ENCODE results near the gene SRC. TPM values are rescaled to one million over a fixed set of nuclear protein-coding genes. Genes with fewer than 3 reads are reported as not detected.

The SRC gene
- total RNA-seq, 5 donors from 2014 or later (not counting 1 experiment from before 2014, with no cell fraction given), result 1.4 to 4.5 (median 2.0) TPM

DNA sequence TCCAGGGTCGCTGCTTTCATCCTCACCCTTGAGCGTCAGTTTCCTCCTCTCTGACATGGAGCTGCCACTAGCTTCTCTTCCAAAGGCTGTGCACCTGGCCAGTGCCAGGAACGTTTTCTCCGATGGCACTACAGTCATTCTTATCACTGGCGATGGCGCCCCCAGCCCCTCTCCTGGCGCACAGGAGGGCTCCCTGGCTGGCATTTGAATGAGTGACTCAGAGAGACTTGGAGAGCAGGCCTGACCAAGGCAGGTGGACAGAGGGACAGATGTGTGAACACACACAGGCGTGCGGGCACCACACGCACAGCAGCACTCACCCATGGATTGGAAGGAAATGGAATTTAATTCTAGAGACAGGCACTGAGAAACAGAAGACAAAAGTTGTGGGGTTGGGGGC is 77.6 kb downstream of the SRC start:
- Mint-ChIP-seq H3K4me3 (no peak overlapping the region), H3K9me3 (no peaks in the 10 kb centered on the region), H3K4me1 (no peaks in the 10 kb centered on the region), H3K27me3 (peaks cover 32 to 39% of the 10 kb centered on the region in 2 donors), H3K27ac (no peak overlapping the region), H3K36me3 (no peaks in the 10 kb centered on the region)
- Histone ChIP-seq H3K27ac (ENCODE audit: low read length) (no peak overlapping the region), H3K36me3 (ENCODE audit: control insufficient read depth in 2 of 2, extremely low read depth in 1 of 2, insufficient read depth in 1 of 2, low read length in 1 of 2) (no peaks in the 10 kb centered on the region), H3K4me3 (ENCODE audit: control insufficient read depth in 1 of 2, extremely low read depth in 1 of 2, low read length in 1 of 2) (no peak overlapping the region), H3K4me1 (ENCODE audit: control insufficient read depth in 1 of 2, extremely low read depth in 1 of 2, insufficient read depth in 2 of 2, low read length in 2 of 2) (no peaks in the 10 kb centered on the region), H3K27me3 (replicated peaks in 1 of 2; ENCODE audit: control insufficient read depth in 2 of 2, extremely low read depth in 1 of 2, insufficient read depth in 2 of 2, low read length in 1 of 2) (peaks cover 0 to 59% of the 10 kb centered on the region in 2 experiments), H3K9me3 (no peaks in the 10 kb centered on the region)
- DNase-seq, result no peak
- no peak for ATAC-seq (replicated peaks in 1 of 4)
- ChIA-PET CTCF (no interaction called here), POLR2A (no interaction called here)
- 91% methylated on average over 6 of the region's 10 CpGs for WGBS (ENCODE audit: insufficient coverage)

DNA sequence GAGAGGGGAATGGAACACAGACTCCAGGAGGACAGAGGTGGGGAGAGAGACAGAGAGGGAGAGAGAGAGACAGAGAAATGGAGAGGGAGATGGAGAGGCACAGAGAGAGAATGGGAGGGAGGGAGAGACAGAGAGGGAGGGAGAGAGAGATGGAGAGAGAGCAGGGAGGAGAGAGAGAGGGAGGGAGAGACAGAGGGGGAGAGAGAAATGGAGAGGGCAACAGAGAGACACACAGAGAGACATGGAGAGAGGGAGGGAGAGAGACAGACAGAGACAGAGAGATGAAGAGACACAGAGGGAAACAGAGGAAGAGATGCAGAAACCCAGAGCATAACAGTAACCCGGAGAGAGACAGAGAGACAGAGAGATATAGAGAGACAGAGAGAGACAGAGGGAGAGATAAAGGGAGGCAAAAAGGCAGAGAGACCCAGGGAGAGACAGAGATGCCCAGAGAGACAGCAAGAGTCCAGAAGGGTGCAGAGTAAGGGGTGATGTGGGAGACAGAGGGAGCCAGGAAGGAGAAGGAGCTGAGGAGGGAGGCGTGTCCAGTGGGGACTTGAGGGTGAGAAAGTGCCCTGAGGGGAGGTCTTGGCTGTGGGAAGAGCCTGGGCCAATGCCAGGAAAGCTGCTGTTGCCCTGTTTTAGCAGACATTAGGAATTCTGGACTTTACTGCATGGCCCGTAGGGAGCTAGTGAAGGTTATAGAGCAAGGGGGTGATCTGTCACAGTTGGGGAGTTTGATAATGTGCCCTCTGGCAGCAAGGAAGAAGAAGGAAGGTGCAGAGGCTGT is 78.3 kb downstream of the SRC start:
- H3K27me3 Mint-ChIP-seq, result peaks cover 32 to 39% of the 10 kb centered on the region in 2 donors
- Histone ChIP-seq H3K9me3 (no peaks in the 10 kb centered on the region), H3K27ac (ENCODE audit: low read length) (no peak overlapping the region), H3K36me3 (ENCODE audit: control insufficient read depth in 2 of 2, extremely low read depth in 1 of 2, insufficient read depth in 1 of 2, low read length in 1 of 2) (no peaks in the 10 kb centered on the region), H3K4me1 (ENCODE audit: control insufficient read depth in 1 of 2, extremely low read depth in 1 of 2, insufficient read depth in 2 of 2, low read length in 2 of 2) (no peaks in the 10 kb centered on the region), H3K4me3 (ENCODE audit: control insufficient read depth in 1 of 2, extremely low read depth in 1 of 2, low read length in 1 of 2) (no peak overlapping the region), H3K27me3 (replicated peaks in 1 of 2; ENCODE audit: control insufficient read depth in 2 of 2, extremely low read depth in 1 of 2, insufficient read depth in 2 of 2, low read length in 1 of 2) (peaks cover 0 to 62% of the 10 kb centered on the region in 2 experiments)
- ChIA-PET CTCF (no interaction called here), POLR2A (no interaction called here)
- no peaks in the 10 kb centered on the region for H3K9me3 Mint-ChIP-seq
- DNase-seq (no peak), ATAC-seq (replicated peaks in 1 of 4) (no peak)
- no peaks in the 10 kb centered on the region for H3K36me3 Mint-ChIP-seq
- no peak overlapping the region for H3K27ac Mint-ChIP-seq
- no peak overlapping the region for H3K4me3 Mint-ChIP-seq
- no peaks in the 10 kb centered on the region for H3K4me1 Mint-ChIP-seq
- WGBS (ENCODE audit: insufficient coverage), result 80% methylated on average over 3 of the region's 3 CpGs

DNA sequence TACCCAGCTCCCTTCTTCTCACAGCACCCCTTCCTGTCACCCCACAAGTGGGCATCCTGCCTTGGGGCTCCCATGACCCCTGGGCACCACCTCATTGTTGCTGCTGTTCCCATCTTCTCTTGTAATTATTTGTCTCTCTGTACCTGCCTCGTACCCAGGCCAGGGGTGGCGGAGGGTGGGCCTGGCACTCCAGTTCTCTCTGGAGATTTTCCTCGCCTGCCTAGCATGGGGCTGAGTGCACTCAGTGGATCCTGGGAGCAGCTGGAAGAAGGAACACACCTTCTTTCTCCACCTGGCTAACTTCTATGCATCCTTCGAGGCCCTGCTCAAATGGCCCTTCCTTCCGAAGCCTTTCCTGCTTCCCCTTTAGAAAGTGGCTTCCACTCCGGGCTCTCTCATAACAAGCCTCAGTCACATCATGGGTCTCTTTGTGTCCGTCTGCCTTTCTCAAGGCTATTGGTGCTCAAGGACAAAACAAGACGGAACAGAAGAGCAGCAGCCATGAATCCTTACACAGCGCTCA is 79.2 kb downstream of the SRC start:
- no peaks in the 10 kb centered on the region for H3K4me1 ChIP-seq (ENCODE audit: control insufficient read depth in 1 of 2, extremely low read depth in 1 of 2, insufficient read depth in 2 of 2, low read length in 2 of 2)
- H3K27me3 ChIP-seq (replicated peaks in 1 of 2; ENCODE audit: control insufficient read depth in 2 of 2, extremely low read depth in 1 of 2, insufficient read depth in 2 of 2, low read length in 1 of 2), result peaks cover 0 to 54% of the 10 kb centered on the region in 2 experiments
- no peak for ATAC-seq (replicated peaks in 1 of 4)
- H3K27me3 Mint-ChIP-seq, result peaks cover 32 to 39% of the 10 kb centered on the region in 2 donors
- H3K27ac Mint-ChIP-seq, result no peak overlapping the region
- ChIA-PET CTCF (no interaction called here), POLR2A (no interaction called here)
- H3K36me3 ChIP-seq (ENCODE audit: control insufficient read depth in 2 of 2, extremely low read depth in 1 of 2, insufficient read depth in 1 of 2, low read length in 1 of 2), result no peaks in the 10 kb centered on the region
- H3K9me3 Mint-ChIP-seq, result no peaks in the 10 kb centered on the region
- 85% methylated on average over 9 of the region's 9 CpGs for WGBS (ENCODE audit: insufficient coverage)
- no peak overlapping the region for H3K4me3 ChIP-seq (ENCODE audit: control insufficient read depth in 1 of 2, extremely low read depth in 1 of 2, low read length in 1 of 2)
- no peak for DNase-seq
- no peak overlapping the region for H3K27ac ChIP-seq (ENCODE audit: low read length)
- no peak overlapping the region for H3K4me3 Mint-ChIP-seq
- H3K9me3 ChIP-seq, result no peaks in the 10 kb centered on the region
- H3K4me1 Mint-ChIP-seq, result no peaks in the 10 kb centered on the region
- H3K36me3 Mint-ChIP-seq, result no peaks in the 10 kb centered on the region

DNA sequence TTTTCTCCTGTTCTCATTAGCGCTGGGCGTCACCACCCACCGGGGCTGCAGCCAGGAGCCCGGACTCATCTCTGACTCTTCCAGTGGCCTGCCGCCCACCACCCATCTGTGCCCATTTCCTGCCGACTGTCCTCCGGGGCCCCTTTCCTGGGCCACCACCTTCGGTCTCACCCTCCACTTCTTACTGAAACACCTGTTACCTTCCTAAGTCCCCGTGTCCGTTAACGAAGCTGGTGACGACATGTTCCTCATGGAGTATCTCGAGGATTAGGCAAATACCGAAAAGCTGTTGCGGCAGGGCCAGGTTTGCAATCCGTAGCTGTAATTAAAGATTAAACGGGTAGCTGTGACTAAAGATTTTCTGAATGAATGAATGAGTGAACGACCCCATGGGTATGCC is 80.2 kb downstream of the SRC start:
- no peaks in the 10 kb centered on the region for H3K9me3 Mint-ChIP-seq
- POLR2A ChIA-PET, result no interaction called here
- no peaks in the 10 kb centered on the region for H3K36me3 Mint-ChIP-seq

DNA sequence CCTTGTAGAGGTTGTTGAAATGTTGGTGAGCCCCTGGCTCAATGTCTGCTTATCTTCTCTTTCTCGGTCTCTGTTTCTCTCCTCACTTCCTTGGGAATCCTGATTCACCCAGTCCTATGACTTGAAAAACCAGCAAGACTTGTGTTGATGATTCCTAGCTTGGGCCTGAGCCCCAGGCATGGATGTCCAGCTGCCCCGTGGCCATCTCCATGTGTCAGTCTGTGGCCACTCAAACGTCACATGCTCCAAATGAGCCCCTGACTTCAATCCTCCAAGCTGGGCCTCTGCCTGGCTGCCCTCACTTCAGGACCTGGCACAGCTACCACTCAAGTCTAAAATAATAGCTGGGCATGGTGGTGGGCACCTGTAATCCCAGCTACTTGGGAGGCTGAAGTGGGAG is 81.0 kb downstream of the SRC start:
- no peak overlapping the region for H3K27ac Mint-ChIP-seq

More for the DNA sequence above, 80.2 kb downstream of the SRC start:
- Histone ChIP-seq H3K4me1 (ENCODE audit: control insufficient read depth in 1 of 2, extremely low read depth in 1 of 2, insufficient read depth in 2 of 2, low read length in 2 of 2) (no peaks in the 10 kb centered on the region), H3K27ac (ENCODE audit: low read length) (no peak overlapping the region), H3K36me3 (ENCODE audit: control insufficient read depth in 2 of 2, extremely low read depth in 1 of 2, insufficient read depth in 1 of 2, low read length in 1 of 2) (no peaks in the 10 kb centered on the region), H3K27me3 (replicated peaks in 1 of 2; ENCODE audit: control insufficient read depth in 2 of 2, extremely low read depth in 1 of 2, insufficient read depth in 2 of 2, low read length in 1 of 2) (peaks cover 0 to 56% of the 10 kb centered on the region in 2 experiments), H3K4me3 (ENCODE audit: control insufficient read depth in 1 of 2, extremely low read depth in 1 of 2, low read length in 1 of 2) (no peak overlapping the region), H3K9me3 (no peaks in the 10 kb centered on the region)
- DNase-seq, result no peak
- Mint-ChIP-seq H3K4me3 (no peak overlapping the region), H3K27ac (no peak overlapping the region), H3K4me1 (no peaks in the 10 kb centered on the region), H3K27me3 (peaks cover 29 to 31% of the 10 kb centered on the region in 2 donors)
- ATAC-seq (replicated peaks in 1 of 4), result no peak
- WGBS (ENCODE audit: insufficient coverage), result 76% methylated on average over 11 of the region's 18 CpGs
- CTCF ChIA-PET, result no interaction called here

DNA sequence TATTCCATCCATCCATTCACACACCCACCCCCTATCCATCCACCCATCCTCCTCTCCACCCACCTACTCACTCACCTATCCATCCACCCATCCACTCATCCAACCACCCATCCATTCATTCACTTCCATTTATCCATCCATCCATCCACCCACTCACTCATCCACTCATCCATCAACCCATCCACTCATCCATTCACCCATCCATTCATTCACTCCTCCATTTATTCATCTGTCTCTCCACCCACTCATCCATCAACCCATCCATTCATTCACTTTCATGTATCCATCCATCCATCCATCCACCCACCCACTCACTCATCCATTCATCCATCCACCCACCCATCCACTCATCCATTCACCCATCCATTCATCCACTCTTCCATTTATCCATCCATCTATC is 84.1 kb downstream of the SRC start:
- no peaks in the 10 kb centered on the region for H3K9me3 Mint-ChIP-seq
- H3K9me3 ChIP-seq, result no peaks in the 10 kb centered on the region
- no peak overlapping the region for H3K27ac Mint-ChIP-seq
- peaks cover 4% of the 10 kb centered on the region in 2 donors for H3K27me3 Mint-ChIP-seq
- ATAC-seq (replicated peaks in 1 of 4) (no peak), DNase-seq (no peak)
- POLR2A ChIA-PET, result no interaction called here
- no peak overlapping the region for H3K4me3 ChIP-seq (ENCODE audit: control insufficient read depth in 1 of 2, extremely low read depth in 1 of 2, low read length in 1 of 2)
- H3K27ac ChIP-seq (ENCODE audit: low read length), result no peak overlapping the region
- CTCF ChIA-PET, result no interaction called here
- no peaks in the 10 kb centered on the region for H3K36me3 ChIP-seq (ENCODE audit: control insufficient read depth in 2 of 2, extremely low read depth in 1 of 2, insufficient read depth in 1 of 2, low read length in 1 of 2)
- peaks cover 0 to 29% of the 10 kb centered on the region in 2 experiments for H3K27me3 ChIP-seq (replicated peaks in 1 of 2; ENCODE audit: control insufficient read depth in 2 of 2, extremely low read depth in 1 of 2, insufficient read depth in 2 of 2, low read length in 1 of 2)
- no peak overlapping the region for H3K4me3 Mint-ChIP-seq
- H3K4me1 ChIP-seq (ENCODE audit: control insufficient read depth in 1 of 2, extremely low read depth in 1 of 2, insufficient read depth in 2 of 2, low read length in 2 of 2), result no peaks in the 10 kb centered on the region
- H3K4me1 Mint-ChIP-seq, result no peaks in the 10 kb centered on the region
- no peaks in the 10 kb centered on the region for H3K36me3 Mint-ChIP-seq

More for the DNA sequence above, 81.0 kb downstream of the SRC start:
- Histone ChIP-seq H3K9me3 (no peaks in the 10 kb centered on the region), H3K4me3 (ENCODE audit: control insufficient read depth in 1 of 2, extremely low read depth in 1 of 2, low read length in 1 of 2) (no peak overlapping the region), H3K36me3 (ENCODE audit: control insufficient read depth in 2 of 2, extremely low read depth in 1 of 2, insufficient read depth in 1 of 2, low read length in 1 of 2) (no peaks in the 10 kb centered on the region), H3K27me3 (replicated peaks in 1 of 2; ENCODE audit: control insufficient read depth in 2 of 2, extremely low read depth in 1 of 2, insufficient read depth in 2 of 2, low read length in 1 of 2) (peaks cover 0 to 50% of the 10 kb centered on the region in 2 experiments), H3K27ac (ENCODE audit: low read length) (no peak overlapping the region), H3K4me1 (ENCODE audit: control insufficient read depth in 1 of 2, extremely low read depth in 1 of 2, insufficient read depth in 2 of 2, low read length in 2 of 2) (no peaks in the 10 kb centered on the region)
- 55% methylated on average over 2 of the region's 3 CpGs for WGBS (ENCODE audit: insufficient coverage)
- H3K4me3 Mint-ChIP-seq, result no peak overlapping the region
- no peaks in the 10 kb centered on the region for H3K4me1 Mint-ChIP-seq
- DNase-seq (no peak), ATAC-seq (replicated peaks in 1 of 4) (no peak)
- CTCF ChIA-PET, result no interaction called here
- no peaks in the 10 kb centered on the region for H3K36me3 Mint-ChIP-seq
- H3K27me3 Mint-ChIP-seq, result peaks cover 22 to 25% of the 10 kb centered on the region in 2 donors
- H3K9me3 Mint-ChIP-seq, result no peaks in the 10 kb centered on the region
- POLR2A ChIA-PET, result interaction anchor here in 1 of 2 donors (0.6 kb wide), 1 partner anchor 72 kb away, joined by 4 read pairs; no protein-coding TSS in a partner anchor
